ENCODE data around the gene KLHL33. TPM values are rescaled to one million over a fixed set of nuclear protein-coding genes. Genes with fewer than 3 reads are reported as not detected.
A peak's percentile ranks its signal among the peaks of the same experiment; 100 is the strongest.

KLHL33 gene
- total RNA-seq, 2 donors from 2014 or later = 0.04 to 0.11 TPM

DNA sequence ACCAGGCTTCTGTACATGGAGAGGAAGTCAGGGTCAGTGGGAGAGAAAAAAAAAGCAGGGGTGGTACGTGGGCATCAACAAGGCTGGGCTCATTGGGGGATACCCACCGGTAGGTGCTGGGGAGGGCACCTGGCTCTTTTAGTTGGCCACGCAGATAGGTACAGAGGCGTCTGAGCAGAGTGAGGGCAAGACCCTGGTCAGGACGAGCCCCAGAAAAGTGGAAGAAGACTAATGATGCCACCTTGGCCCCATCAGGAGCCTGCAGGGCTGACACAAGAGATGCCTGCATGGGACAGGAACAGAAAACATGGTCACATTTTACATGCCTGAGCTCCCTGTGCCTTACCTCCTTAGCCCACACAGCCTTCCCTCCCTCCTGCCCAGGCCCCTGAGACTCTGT lies 52.3 kb downstream of the KLHL33 start:
- Mint-ChIP-seq H3K27me3 (no peaks in the 10 kb centered on the region), H3K9me3 (no peaks in the 10 kb centered on the region), H3K36me3 (ENCODE audit: low read depth) (peaks cover 100% of the 10 kb centered on the region), H3K4me3 (no peak overlapping the region), H3K27ac (no peak overlapping the region), H3K4me1 (no peaks in the 10 kb centered on the region)
- ATAC-seq (replicated peaks) = no peak

- no peak for ATAC-seq (replicated peaks)
- no peaks in the 10 kb centered on the region for H3K4me1 Mint-ChIP-seq
- H3K27ac Mint-ChIP-seq = no peak overlapping the region
- H3K36me3 Mint-ChIP-seq (ENCODE audit: low read depth) = peaks cover 100% of the 10 kb centered on the region
- H3K9me3 Mint-ChIP-seq = no peaks in the 10 kb centered on the region
- H3K4me3 Mint-ChIP-seq = no peak overlapping the region
- H3K27me3 Mint-ChIP-seq = no peaks in the 10 kb centered on the region
Measured at GRCh38 chr14:20383032-20383431, 52.9 kb downstream of the KLHL33 start.

DNA sequence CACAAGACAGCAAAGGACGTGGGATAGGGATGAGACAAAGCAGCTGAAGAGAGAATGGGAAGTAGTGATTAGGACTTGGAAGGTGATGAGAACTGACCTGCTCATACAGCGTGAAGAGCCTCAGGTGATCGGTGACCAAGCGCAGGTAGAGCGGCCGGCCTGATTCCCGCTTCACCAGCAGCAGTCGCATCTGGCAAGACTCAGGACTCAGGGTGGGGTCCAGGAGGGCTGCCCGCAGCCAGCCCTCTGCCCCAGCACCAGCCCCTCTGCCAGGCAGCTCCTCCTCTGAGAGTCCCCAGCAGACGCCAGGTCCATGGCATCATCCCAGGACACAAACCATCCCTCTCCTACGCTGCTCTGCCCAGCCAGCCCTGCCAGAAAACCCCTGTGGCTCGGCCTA lies 53.4 kb downstream of the KLHL33 start:
- H3K27me3 Mint-ChIP-seq = no peaks in the 10 kb centered on the region
- no peaks in the 10 kb centered on the region for H3K4me1 Mint-ChIP-seq
- no peak overlapping the region for H3K4me3 Mint-ChIP-seq
- no peak overlapping the region for H3K27ac Mint-ChIP-seq
- no peak for ATAC-seq (replicated peaks)
- peaks cover 100% of the 10 kb centered on the region for H3K36me3 Mint-ChIP-seq (ENCODE audit: low read depth)
- no peaks in the 10 kb centered on the region for H3K9me3 Mint-ChIP-seq

- ATAC-seq (replicated peaks) = no peak
- Mint-ChIP-seq H3K27ac (peak overlapping the region; percentile 50), H3K4me1 (no peaks in the 10 kb centered on the region), H3K9me3 (no peaks in the 10 kb centered on the region), H3K36me3 (ENCODE audit: low read depth) (peaks cover 100% of the 10 kb centered on the region), H3K27me3 (no peaks in the 10 kb centered on the region), H3K4me3 (no peak overlapping the region)
Measured at GRCh38 chr14:20381341-20381740, 54.6 kb downstream of the KLHL33 start.

- H3K4me3 Mint-ChIP-seq = no peak overlapping the region
Measured at GRCh38 chr14:20380681-20381080, 55.3 kb downstream of the KLHL33 start.

GRCh38 chr14:20379743-20380142 lies 56.2 kb downstream of the KLHL33 start:
- Mint-ChIP-seq H3K4me1 (no peaks in the 10 kb centered on the region), H3K4me3 (no peak overlapping the region), H3K27me3 (no peaks in the 10 kb centered on the region), H3K27ac (no peak overlapping the region), H3K9me3 (no peaks in the 10 kb centered on the region), H3K36me3 (ENCODE audit: low read depth) (peaks cover 100% of the 10 kb centered on the region)
- no peak for ATAC-seq (replicated peaks)

More at GRCh38 chr14:20380681-20381080, 55.3 kb downstream of the KLHL33 start:
- Mint-ChIP-seq H3K9me3 (no peaks in the 10 kb centered on the region), H3K4me1 (no peaks in the 10 kb centered on the region), H3K27ac (no peak overlapping the region), H3K27me3 (no peaks in the 10 kb centered on the region), H3K36me3 (ENCODE audit: low read depth) (peaks cover 100% of the 10 kb centered on the region)
- no peak for ATAC-seq (replicated peaks)

DNA sequence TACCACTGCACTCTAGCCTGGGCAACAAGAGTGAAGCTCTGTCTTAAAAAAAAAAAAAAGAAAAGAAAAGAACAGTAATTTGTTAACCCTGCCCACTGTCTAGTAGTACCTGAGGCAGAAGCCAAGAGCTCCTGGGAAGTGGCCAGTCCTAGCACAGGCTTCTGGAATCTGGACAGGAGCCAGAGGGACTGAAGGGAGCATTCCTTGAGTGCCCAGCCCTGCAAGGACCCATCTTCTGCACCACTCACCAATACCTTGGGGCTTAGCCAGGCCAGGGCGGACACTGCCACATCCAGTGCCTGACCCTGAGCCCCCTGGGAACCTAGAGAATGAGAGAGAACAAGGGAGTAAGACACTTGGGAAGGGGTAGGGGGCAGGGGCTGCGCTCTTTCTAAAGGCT lies 58.8 kb downstream of the KLHL33 start:
- no peak for ATAC-seq (replicated peaks)
- H3K4me1 Mint-ChIP-seq = no peaks in the 10 kb centered on the region
- no peaks in the 10 kb centered on the region for H3K9me3 Mint-ChIP-seq
- peaks cover 100% of the 10 kb centered on the region for H3K36me3 Mint-ChIP-seq (ENCODE audit: low read depth)
- H3K4me3 Mint-ChIP-seq = no peak overlapping the region
- peak overlapping the region; percentile 8 for H3K27ac Mint-ChIP-seq
- no peaks in the 10 kb centered on the region for H3K27me3 Mint-ChIP-seq

DNA sequence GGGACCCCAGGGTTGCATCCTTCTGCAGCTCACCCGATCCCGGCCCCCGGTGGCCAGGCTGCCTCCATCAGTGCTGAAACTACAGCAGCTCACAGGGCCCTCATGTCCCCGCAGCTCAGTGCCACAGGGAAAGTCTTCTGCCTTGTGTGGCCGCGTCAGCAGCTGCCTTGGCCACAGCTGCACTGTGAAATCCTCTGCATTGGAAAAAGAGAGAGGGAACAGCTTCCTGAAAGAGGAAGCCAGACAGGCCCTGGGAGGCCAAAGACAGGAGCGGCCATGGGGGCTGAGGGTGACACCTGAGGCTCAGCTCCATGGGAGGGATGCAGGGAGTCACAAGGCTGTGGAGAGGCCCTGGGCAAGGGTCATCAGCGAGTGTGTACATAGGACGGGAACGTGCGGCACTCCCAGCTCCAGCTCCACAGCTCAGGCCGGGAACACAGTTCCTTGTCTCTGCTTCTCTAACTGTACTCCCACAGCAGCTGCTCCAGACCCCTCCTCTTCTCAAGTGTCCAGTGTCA lies 59.8 kb downstream of the KLHL33 start:
- no peak for ATAC-seq (replicated peaks)
- peak overlapping the region; percentile 25 for H3K27ac Mint-ChIP-seq
- no peaks in the 10 kb centered on the region for H3K4me1 Mint-ChIP-seq
- no peak overlapping the region for H3K4me3 Mint-ChIP-seq
- peaks cover 100% of the 10 kb centered on the region for H3K36me3 Mint-ChIP-seq (ENCODE audit: low read depth)
- H3K9me3 Mint-ChIP-seq = no peaks in the 10 kb centered on the region
- no peaks in the 10 kb centered on the region for H3K27me3 Mint-ChIP-seq

Other genes with a start within 250 kb of the KLHL33 start
- gene OR11G2, start 245.3 kb downstream of the KLHL33 start, total RNA-seq = not detected
- not detected for gene OR11H6, start 212.5 kb downstream of the KLHL33 start, total RNA-seq
- not detected for gene OR11H7, start 207.2 kb downstream of the KLHL33 start, total RNA-seq
- gene OR11H4, start 196.9 kb downstream of the KLHL33 start, total RNA-seq = not detected
- 10 to 100 TPM in 1 of 2 donors, 1 to 10 TPM in 1; 6.9 to 18.0 TPM for gene TTC5, start 130.2 kb downstream of the KLHL33 start, total RNA-seq
- gene CCNB1IP1, start 102.9 kb downstream of the KLHL33 start, total RNA-seq = 10 to 100 TPM; 53.5 to 93.4 TPM
- 10 to 100 TPM; 35.2 to 65.3 TPM for gene PARP2, start 92.5 kb downstream of the KLHL33 start, total RNA-seq
- gene TEP1, start 22.7 kb downstream of the KLHL33 start, total RNA-seq = 10 to 100 TPM; 36.6 to 86.1 TPM
- gene OSGEP, start 18.6 kb upstream of the KLHL33 start, total RNA-seq = 10 to 100 TPM; 40.5 to 42.3 TPM
- gene APEX1, start 19.1 kb upstream of the KLHL33 start, total RNA-seq = 100 to 1,000 TPM; 151 to 224 TPM
- 10 to 100 TPM; 23.1 to 27.4 TPM for gene PIP4P1, start 25.3 kb upstream of the KLHL33 start, total RNA-seq
- gene PNP, start 33.2 kb upstream of the KLHL33 start, total RNA-seq = 100 to 1,000 TPM; 135 to 231 TPM
- under 1 TPM in 1 of 2 donors, not detected in 1; 0.45 TPM for gene RNASE10, start 69.4 kb upstream of the KLHL33 start, total RNA-seq
- not detected for gene RNASE9, start 124.9 kb upstream of the KLHL33 start, total RNA-seq
- gene RNASE11, start 151.8 kb upstream of the KLHL33 start, total RNA-seq = not detected
- gene RNASE12, start 155.2 kb upstream of the KLHL33 start, total RNA-seq = not detected
- not detected for gene OR6S1, start 205.5 kb upstream of the KLHL33 start, total RNA-seq
- 1 to 10 TPM; 1.0 to 6.1 TPM for gene RNASE4, start 248.4 kb upstream of the KLHL33 start, total RNA-seq

Data from activated T-helper 17 cell treated with anti-CD3 and anti-CD28 coated beads, Interleukin-2, amount 50 U/mL, for 72 hours (primary cell).